Measurements from ENCODE around the gene XK. TPM values are rescaled to one million over a fixed set of nuclear protein-coding genes. Genes with fewer than 3 reads are reported as not detected.

XK gene
- total and polyA plus RNA-seq, 10 of the 15 experiments (the other 5 are each of a cell fraction or from before 2014, with no cell fraction given): not detected

DNA sequence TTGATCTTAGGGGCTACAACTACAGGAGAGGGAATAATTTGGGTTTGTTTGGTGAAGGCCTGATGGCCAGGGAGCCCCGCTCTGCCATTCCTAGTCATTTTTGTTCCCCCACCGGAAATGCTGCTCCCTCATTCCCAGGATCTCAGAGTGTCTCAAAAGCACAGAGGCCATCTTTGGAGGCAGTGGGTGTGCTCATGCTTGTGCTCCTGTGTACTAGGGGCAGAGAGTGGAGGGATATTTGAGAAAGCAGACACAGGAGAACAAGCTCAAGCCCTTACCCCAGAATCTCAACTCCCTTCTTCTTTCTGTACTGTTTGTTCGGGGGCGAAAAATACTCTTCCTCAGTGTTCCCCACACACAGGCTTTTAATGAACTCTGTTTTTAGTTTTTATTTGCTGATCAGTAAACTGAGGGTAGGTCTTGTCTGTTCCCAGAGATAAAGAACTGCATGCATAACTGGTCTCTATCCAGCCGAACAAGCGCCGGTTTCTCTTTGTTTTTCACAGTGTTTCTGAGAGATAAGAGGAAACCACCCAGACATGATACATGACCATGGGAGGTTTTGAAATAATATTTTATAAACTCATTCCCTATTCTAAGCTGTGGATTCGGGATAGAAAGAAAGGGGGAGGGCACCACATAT is 32.9 kb upstream of the XK start:
- Histone ChIP-seq H2AFZ (ENCODE audit: control insufficient read depth, low read depth, low read length) (no peak overlapping the region), H4K20me1 (ENCODE audit: control insufficient read depth, insufficient read depth) (no peaks in the 10 kb centered on the region), H3K4me2 (ENCODE audit: control insufficient read depth, insufficient read depth) (no peak overlapping the region), H3K36me3 (ENCODE audit: control insufficient read depth in 2 of 2, insufficient read depth in 2 of 2, low read length in 1 of 2) (no peaks in the 10 kb centered on the region), H3K79me2 (ENCODE audit: control insufficient read depth, insufficient read depth, low read length) (no peaks in the 10 kb centered on the region), H3K27ac (ENCODE audit: control insufficient read depth, insufficient read depth) (no peak overlapping the region), H3K4me3 (no peak overlapping the region), H3K9me3 (replicated peaks; ENCODE audit: control insufficient read depth, insufficient read depth, low read length) (no peaks in the 10 kb centered on the region), H3K27me3 (replicated peaks in 1 of 2; ENCODE audit: control insufficient read depth in 2 of 2, insufficient read depth in 2 of 2, low read length in 1 of 2) (no peaks in the 10 kb centered on the region; a peak in 1 of 4 replicates), H3K9ac (ENCODE audit: control insufficient read depth, insufficient read depth, low read length) (no peak overlapping the region), H3K4me1 (ENCODE audit: control insufficient read depth, insufficient read depth, low read length) (no peaks in the 10 kb centered on the region)
- ChIA-PET RAD21 (ENCODE audit: unreplicated experiment) (no interaction called here), SMC1A (ENCODE audit: uncharacterized antibody, unreplicated experiment) (no interaction called here), CTCF (no interaction called here), POLR2A (no interaction called here)
- 66% methylated on average over 8 of the region's 8 CpGs for WGBS (ENCODE audit: insufficient coverage, insufficient replicate concordance, low lambda C conversion rate, missing lambda C conversion rate)
- DNase-seq (ENCODE audit: low read depth, low spot score) (no peak), FAIRE-seq (no peak), ATAC-seq (no peak)
- in situ Hi-C loops (cut with MboI): no loop called here
- intact Hi-C loops (cut with micrococcal nuclease; ENCODE audit: unreplicated experiment): no loop called here
- no TSS peak for BruUV-seq (replicated peaks)
- TF ChIP-seq CBFB (IDR thresholded peaks at IDR 0.05; ENCODE audit: low read depth) (no peak), POLR2AphosphoS5 (IDR thresholded peaks at IDR 0.05; ENCODE audit: low read length) (no peak), RAD51 (IDR thresholded peaks at IDR 0.05) (no peak), TARDBP (IDR thresholded peaks at IDR 0.05; ENCODE audit: borderline replicate concordance) (no peak)
- TF ChIP-seq, protein P1, sequence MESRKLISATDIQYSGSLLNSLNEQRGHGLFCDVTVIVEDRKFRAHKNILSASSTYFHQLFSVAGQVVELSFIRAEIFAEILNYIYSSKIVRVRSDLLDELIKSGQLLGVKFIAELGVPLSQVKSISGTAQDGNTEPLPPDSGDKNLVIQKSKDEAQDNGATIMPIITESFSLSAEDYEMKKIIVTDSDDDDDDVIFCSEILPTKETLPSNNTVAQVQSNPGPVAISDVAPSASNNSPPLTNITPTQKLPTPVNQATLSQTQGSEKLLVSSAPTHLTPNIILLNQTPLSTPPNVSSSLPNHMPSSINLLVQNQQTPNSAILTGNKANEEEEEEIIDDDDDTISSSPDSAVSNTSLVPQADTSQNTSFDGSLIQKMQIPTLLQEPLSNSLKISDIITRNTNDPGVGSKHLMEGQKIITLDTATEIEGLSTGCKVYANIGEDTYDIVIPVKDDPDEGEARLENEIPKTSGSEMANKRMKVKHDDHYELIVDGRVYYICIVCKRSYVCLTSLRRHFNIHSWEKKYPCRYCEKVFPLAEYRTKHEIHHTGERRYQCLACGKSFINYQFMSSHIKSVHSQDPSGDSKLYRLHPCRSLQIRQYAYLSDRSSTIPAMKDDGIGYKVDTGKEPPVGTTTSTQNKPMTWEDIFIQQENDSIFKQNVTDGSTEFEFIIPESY (IDR thresholded peaks at IDR 0.05): no peak
- TF ChIP-seq, protein P2, sequence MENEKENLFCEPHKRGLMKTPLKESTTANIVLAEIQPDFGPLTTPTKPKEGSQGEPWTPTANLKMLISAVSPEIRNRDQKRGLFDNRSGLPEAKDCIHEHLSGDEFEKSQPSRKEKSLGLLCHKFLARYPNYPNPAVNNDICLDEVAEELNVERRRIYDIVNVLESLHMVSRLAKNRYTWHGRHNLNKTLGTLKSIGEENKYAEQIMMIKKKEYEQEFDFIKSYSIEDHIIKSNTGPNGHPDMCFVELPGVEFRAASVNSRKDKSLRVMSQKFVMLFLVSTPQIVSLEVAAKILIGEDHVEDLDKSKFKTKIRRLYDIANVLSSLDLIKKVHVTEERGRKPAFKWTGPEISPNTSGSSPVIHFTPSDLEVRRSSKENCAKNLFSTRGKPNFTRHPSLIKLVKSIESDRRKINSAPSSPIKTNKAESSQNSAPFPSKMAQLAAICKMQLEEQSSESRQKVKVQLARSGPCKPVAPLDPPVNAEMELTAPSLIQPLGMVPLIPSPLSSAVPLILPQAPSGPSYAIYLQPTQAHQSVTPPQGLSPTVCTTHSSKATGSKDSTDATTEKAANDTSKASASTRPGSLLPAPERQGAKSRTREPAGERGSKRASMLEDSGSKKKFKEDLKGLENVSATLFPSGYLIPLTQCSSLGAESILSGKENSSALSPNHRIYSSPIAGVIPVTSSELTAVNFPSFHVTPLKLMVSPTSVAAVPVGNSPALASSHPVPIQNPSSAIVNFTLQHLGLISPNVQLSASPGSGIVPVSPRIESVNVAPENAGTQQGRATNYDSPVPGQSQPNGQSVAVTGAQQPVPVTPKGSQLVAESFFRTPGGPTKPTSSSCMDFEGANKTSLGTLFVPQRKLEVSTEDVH (IDR thresholded peaks at IDR 0.05; ENCODE audit: low read depth, partially characterized antibody): no peak
- TF ChIP-seq, protein P3, sequence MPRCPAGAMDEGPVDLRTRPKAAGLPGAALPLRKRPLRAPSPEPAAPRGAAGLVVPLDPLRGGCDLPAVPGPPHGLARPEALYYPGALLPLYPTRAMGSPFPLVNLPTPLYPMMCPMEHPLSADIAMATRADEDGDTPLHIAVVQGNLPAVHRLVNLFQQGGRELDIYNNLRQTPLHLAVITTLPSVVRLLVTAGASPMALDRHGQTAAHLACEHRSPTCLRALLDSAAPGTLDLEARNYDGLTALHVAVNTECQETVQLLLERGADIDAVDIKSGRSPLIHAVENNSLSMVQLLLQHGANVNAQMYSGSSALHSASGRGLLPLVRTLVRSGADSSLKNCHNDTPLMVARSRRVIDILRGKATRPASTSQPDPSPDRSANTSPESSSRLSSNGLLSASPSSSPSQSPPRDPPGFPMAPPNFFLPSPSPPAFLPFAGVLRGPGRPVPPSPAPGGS (IDR thresholded peaks at IDR 0.05; ENCODE audit: borderline replicate concordance, insufficient read depth, low read depth, low read length, poor library complexity, severe bottlenecking): no peak
- TF ChIP-seq, protein P4, sequence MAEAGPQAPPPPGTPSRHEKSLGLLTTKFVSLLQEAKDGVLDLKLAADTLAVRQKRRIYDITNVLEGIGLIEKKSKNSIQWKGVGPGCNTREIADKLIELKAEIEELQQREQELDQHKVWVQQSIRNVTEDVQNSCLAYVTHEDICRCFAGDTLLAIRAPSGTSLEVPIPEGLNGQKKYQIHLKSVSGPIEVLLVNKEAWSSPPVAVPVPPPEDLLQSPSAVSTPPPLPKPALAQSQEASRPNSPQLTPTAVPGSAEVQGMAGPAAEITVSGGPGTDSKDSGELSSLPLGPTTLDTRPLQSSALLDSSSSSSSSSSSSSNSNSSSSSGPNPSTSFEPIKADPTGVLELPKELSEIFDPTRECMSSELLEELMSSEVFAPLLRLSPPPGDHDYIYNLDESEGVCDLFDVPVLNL (IDR thresholded peaks at IDR 0.05; ENCODE audit: low read depth, low read length): no peak
- TF ChIP-seq, protein P5, sequence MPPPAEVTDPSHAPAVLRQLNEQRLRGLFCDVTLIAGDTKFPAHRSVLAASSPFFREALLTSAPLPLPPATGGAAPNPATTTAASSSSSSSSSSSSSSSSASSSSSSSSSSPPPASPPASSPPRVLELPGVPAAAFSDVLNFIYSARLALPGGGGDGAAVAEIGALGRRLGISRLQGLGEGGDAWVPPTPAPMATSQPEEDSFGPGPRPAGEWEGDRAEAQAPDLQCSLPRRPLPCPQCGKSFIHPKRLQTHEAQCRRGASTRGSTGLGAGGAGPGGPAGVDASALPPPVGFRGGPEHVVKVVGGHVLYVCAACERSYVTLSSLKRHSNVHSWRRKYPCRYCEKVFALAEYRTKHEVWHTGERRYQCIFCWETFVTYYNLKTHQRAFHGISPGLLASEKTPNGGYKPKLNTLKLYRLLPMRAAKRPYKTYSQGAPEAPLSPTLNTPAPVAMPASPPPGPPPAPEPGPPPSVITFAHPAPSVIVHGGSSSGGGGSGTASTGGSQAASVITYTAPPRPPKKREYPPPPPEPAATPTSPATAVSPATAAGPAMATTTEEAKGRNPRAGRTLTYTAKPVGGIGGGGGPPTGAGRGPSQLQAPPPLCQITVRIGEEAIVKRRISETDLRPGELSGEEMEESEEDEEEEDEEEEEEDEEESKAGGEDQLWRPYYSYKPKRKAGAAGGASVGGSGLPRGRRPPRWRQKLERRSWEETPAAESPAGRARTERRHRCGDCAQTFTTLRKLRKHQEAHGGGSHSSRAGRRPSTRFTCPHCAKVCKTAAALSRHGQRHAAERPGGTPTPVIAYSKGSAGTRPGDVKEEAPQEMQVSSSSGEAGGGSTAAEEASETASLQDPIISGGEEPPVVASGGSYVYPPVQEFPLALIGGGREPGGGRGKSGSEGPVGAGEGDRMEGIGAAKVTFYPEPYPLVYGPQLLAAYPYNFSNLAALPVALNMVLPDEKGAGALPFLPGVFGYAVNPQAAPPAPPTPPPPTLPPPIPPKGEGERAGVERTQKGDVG (CRISPR knock-in tag; IDR thresholded peaks at IDR 0.05): no peak
- TF ChIP-seq, protein P6, sequence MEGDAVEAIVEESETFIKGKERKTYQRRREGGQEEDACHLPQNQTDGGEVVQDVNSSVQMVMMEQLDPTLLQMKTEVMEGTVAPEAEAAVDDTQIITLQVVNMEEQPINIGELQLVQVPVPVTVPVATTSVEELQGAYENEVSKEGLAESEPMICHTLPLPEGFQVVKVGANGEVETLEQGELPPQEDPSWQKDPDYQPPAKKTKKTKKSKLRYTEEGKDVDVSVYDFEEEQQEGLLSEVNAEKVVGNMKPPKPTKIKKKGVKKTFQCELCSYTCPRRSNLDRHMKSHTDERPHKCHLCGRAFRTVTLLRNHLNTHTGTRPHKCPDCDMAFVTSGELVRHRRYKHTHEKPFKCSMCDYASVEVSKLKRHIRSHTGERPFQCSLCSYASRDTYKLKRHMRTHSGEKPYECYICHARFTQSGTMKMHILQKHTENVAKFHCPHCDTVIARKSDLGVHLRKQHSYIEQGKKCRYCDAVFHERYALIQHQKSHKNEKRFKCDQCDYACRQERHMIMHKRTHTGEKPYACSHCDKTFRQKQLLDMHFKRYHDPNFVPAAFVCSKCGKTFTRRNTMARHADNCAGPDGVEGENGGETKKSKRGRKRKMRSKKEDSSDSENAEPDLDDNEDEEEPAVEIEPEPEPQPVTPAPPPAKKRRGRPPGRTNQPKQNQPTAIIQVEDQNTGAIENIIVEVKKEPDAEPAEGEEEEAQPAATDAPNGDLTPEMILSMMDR (IDR thresholded peaks at IDR 0.05 in 2 of 3, conservative IDR thresholded peaks at IDR 0.05 in 1 of 3; ENCODE audit: control insufficient read depth in 2 of 3, extremely low read depth in 1 of 3, insufficient read depth in 1 of 3, low read depth in 3 of 3, low read length in 3 of 3): no peak
